Measurements from ENCODE around the gene ARPC1B.
"Not testable (repeated sequence)": the region's sequence is repeated elsewhere in the genome, so short reads cannot be mapped to it uniquely, and the experiment has no call there.

Gene ARPC1B

DNA sequence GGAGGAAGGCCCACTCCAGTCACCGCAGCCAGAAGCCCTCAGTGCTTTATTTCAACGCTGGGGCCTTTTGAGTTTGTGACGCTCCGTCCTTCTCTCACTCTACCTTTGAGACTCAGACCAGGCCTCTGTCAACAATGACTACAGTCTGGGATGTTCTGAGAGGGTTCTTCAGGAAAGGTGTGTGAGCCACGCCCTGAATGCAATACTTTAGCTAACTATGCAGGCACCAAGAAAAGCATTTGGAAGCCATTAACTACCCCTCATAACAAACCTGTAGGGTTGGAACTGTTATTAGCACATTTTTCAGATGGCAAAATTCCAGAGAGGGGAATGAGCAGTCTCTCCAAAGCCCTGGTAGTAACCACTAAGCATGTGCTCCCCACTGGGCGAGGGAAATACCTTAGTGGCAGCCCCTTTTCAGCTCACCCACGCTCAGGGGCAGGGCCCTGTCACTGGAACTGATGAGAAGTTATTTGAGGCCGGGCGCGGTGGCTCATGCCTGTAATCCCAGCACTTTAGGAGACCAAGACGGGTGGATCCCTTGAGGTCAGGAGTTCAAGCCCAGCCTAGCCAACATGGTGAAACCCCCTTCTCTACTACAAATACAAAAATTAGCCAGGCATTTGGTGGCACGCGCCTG is 5.7 kb upstream of the ARPC1B start:
- DNase-seq (ENCODE audit: low read depth) = no peak

DNA sequence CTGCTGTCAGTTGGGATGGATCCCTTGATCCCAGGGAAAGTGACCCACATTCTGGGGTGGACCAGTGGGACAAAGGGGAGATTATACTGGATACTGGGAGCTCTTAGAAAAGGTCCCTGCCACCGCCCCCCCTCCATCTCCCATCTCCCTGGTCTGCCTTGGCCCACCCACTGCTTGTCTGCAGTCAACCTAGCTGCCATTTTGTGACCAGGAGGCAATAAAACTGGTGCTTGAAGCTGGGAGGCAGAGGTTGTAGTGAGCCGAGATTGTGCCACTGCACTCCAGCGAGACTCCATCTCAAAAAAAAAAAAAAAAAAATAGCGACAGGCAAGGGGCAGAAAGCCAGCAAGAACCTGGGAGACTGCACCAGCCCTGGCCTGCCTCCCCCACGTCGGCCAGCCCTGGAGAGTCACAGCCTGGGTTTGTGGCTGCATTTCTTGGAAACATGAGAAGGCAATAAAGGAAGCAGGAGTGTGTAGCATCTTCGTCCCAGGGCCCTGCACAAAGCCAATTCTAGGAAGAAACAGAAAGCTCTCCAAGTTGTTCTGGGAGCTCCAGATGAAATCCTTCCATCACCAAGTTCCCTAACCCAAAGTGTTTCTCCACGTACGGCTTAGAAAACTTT is 4.7 kb upstream of the ARPC1B start:
- no peak for DNase-seq (ENCODE audit: low read depth)

DNA sequence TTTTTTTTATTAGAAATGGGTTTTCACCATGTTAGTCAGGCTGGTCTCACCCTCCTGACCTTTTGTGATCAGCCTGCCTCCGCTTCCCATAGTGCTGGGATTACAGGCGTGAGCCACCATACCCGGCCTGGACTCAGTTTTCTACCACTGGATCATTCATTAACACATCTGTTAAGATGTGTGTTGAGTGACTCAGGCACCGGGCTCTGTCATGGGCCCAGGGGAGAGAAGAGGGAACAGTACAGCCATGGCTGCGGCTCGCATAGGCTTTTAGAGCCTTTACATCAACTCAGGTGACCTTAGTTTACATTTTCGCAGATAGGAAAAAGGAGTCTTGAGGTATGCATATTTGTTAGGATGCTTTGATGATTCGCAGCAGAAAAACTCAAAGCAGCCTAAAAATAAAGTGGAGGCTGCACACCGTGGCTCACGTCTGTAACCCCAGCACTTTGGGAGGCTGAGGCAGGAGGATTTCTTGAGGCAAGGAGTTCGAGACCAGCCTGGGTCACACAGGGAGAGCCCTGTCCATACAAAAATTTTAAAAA is 3.1 kb upstream of the ARPC1B start:
- DNase-seq (ENCODE audit: low read depth) = no peak

DNA sequence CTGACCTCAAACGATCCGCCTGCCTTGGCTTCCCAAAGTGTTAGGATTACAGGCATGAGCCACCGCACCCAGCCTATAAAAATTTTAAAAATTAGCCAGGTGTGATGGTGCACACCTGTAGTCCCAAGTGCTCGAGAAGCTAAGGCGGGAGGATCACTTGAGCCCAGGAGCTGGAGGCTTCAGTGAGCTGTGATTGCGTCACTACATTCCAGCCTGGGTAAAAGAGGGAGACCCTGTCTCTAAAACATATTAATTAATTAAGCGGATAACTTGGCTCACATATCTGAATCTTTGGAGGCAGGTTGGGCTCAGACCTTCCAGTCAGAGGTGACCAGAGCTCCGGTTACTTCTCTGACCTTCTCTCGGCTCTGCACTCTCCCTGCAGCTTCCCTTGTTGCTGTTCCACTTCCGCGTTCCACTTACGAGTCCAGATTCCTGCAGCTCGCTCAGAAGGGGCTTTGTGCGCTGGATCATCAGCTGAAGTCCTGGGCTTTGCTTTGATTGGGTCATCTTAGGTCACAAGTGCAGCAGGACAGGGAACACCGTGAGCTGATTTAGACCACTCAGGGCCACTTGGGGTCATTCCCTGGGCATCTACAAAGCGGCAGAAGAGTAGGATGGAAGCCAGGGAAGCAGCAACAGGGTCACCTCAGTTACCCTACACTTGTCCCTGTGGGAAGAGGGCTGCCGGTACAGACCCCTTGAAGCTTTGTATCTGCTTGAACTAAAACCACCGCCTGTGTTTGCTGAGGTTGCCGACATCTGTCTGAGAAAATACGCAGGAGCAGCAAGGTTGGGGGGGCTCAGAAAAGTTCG is 2.0 kb upstream of the ARPC1B start:
- DNase-seq (ENCODE audit: low read depth) = no peak

DNA sequence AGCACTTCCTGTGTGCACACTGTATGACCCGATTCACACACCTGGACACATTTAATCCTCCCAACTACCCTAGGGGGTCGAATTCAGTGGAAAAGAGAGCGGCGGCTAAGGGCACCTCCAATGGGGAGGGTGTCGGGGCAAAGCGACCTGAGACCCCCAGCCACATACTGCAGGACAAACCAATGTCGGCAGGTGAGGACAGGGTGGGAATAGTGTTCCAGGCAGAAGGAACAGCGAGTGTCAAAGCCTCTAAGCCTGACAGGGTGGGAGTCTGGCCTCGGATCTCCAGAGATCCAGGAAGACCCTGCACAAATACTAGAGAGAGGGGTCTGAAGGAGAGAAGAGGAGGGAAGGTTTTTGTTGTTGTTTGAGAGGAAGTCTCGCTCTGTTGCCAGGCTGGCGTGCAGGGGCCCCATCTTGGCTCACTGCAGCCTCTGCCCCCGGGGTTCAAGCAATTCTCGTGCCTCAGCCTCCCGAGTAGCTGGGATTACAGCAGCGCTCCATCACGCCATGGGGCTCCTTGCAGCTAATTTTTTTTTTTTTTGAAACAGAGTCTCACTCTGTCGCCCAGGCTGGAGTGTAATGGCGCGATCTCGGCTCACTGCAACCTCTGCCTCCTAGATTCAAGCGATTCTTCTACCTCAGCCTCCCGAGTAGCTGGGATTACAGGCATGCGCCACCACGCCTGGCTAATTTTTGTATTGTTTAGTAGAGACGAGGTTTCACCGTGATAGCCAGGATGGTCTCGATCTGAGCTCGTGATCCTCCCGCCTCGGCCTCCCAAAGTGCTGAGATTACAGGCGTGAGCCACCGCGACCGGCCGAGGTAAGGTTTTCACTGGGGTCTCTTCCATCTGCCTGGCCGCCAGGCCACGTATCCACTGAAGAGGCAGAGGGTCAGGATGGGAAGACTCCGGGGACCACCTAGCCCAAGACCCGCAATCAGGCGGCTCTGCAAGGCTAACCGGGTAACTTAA is 1.2 kb upstream of the ARPC1B start:
- DNase-seq (ENCODE audit: low read depth) = no peak

DNA sequence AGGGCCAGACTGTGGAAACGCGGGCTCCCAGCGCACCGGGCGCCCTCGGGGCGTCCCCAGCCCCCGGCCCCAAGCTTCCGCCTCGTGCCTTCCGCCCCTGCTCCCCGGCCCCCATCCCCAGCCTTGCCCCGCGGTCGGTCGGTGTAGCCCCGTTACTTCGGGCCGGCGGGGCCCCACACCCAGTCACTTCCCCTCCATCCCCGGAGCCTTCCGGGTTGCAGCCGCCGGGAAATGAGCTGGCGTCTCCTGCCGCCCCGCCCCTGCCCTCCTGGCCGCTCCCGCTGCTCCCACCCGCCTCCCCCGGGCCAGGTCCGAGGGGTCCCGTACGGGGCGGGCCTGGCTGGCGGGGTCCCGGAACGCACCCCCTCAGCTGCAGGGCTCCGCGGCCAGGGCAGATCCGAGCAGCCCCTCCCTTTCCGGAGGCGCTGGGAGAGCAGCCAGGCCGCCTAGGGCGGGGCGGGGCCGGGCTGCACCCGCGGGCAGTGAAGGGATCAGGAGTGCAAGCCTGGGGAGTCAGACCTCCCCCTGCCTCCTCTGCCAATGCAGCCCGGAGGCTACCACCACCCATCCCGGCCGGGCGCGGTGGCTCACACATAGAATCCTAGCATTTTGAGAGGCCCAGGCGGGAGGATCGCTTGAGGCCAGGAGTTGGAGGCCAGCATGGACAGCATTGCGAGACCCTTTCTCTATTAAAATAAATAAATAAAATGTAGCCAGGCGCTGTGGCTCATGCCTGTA is 709 bp downstream of the ARPC1B start:
- DNase-seq (ENCODE audit: low read depth) = no peak

DNA sequence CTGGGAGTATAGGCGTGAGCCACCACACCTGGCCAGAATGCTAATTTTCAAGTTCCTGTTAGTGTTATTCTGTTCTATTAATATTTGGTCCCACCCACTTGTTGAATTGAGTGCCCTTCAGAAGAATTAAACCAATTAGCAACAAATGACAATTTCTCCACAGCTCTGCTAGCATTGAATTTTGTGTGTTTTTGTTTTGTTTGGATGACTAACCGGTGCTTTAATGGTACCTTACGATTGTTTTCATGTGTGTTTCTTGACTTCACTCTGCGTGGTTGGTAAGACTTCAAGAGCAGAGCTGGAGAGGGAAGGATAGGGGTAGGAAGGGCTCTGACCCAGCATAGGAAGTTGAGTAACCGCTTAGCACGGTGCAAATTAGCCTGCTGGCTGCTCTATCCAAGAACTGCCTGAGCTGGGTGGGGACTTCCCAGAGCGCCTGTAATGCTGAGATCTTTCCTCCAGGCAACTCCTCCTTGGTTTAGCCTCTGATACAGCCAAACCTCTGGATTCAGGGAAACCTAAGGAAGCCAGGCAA is 4.6 kb downstream of the ARPC1B start:
- no peak for DNase-seq (ENCODE audit: low read depth)

DNA sequence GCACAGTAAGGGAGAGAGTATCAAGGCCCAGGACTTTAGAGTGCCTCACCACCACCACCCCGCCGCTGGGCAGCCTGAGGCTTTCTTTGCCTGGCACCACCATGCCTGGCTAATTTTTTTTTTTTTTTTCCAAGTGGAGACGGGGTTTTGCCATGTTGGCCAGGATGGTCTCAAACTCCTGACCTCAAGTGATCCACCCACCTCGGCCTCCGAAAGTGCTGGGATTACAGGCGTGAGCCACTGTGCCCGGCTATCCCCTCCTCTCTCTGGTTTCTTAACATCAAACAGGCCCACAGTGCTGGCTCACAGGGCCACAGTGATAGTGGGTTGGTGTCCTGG is 5.1 kb downstream of the ARPC1B start:
- not testable (repeated sequence) for DNase-seq (ENCODE audit: low read depth)

DNA sequence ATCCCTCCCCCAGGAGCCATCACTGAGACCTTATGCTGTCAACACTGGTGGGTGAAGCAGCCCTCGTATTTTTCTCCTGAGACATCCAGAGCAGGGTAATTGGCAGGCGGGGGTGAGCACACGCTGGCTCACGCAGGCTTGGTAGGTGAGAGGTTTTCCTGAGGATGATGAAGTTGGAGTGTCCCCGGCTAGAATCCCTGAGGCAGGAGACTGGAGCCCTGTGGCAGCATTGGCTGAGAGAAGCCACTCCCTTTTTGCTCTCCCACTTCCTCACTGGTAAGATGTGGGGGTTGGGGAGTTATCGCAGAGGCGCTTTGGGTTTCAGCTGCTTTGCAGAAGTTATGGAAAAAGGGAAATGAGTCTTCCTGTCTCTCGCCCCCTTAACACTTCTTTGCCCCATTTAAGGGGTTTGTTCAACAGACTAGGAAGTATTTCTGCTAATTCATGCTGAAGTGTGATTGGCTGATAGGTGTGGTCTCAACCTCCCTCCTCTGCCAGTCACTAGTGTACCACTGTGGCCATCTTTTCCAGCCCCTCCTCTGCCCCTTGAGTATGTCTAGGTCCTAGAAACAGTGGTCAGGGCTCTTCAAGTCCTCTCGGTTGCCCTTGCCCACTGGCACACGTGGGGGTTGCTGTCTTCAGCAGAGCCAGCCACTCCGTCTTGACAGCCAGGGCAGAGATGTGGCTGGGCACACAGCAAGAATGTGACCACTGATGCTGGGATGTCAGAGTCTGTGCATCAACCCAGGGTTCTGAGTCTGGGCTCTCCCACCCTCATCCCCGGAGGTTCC is 5.7 kb downstream of the ARPC1B start:
- DNase-seq (ENCODE audit: low read depth) = no peak

DNA sequence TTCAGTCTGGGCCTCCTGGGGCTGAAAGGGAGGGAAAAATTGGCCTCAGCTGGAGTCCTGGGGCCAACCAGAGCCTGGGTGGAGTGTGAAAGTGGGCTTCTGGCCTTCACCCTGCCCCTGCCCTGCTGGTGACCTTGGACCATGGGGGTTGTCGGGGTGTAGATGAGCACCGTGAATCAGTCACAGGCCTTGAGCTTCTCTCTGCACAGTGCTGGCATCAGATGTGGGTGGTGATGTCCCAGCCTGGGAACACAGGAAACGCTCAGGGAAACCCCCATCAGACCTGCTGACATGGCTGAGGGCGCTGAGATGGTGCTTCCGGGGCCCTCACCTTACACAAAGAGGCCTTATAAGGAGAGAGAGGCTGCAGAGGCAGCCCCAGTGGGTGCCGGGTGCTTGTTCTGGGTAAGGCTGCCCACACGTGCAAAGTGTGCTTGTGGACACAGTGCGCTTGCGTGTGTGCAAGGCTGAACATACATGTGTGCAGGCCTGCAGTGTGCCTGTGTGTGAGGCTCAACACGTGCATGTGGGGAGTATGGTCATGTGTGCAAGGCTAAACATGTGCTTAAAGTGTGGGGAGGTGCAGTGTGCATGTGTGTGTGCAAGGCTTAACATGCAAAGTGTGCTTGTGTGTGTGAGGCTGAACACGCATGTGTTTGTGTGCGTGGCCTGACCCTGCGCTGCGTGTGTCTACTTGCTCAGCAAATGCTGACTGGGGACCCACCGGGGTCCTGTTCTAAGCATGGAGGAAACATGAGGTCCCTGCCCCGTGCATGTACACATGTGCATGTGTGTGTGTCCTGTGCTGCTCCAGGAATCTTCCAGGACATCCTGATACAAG is 6.5 kb downstream of the ARPC1B start:
- DNase-seq (ENCODE audit: low read depth) = peak; percentile 82

DNA sequence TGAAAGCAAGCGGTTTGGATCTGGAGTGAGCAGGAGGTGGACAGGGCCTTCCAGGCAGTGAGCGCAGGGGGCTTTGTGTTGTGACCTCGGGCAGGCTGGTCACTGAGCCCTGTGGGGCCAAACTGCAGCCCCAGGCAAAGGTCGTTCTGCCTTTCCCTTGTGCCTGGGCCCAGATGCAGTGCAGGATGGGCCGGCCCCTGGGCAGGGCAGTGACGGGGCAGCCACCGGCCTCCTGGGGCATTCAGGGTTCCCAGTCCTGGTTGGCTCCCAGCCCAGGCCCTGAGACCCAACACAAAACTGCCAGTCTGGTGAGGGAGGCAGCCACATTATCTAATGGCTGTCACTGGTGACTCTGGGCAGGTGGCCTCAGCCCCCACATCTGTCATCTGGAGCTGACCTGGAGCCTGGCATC is 7.1 kb downstream of the ARPC1B start:
- no peak for DNase-seq (ENCODE audit: low read depth)

DNA sequence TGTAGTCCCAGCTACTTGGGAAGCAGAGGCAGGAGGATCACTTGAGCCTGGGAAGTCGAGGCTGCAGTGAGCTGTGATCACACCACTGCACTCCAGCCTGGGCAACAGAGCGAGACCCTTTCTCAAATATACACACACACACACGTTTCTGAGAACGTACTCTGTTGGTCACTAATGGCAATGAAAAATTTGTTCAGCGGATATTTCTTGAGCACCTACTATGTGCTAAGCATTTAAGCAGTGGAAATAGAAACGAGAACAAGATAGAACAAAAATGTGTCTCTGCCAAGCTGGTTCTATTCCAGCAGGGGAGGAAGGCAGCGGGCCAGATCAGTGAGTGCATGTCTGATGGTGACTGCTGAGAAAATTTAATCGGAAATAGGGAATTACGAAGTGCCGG is 8.7 kb downstream of the ARPC1B start:
- no peak for DNase-seq (ENCODE audit: low read depth)

DNA sequence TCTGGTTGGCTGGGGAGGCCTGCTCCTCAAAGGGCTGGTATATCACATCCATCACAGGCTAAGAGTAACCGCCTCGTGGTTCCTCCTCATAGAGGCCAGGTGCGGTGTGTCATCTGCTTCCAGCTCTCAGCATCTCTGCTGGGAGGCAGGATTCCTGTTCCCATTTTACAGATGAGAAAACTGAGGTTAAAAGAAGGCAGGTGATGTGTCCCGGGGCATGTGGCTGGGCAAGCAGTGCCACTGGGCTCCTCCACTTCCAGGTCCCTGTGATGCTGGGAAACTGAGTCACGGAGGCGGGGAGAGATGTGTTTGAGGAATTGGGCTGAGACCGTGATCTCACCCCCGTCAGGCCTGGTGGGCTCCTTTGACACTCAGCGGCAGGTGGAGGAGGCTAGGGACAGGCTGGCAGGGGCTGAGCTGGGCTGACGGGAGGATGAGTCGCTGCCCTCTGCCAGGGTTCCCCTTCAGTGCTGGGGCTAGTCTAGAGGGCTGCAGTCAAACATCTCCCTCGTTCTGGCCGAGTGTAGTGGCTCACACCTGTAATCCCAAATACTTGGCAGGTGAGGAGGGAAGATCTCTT is 9.4 kb downstream of the ARPC1B start:
- DNase-seq (ENCODE audit: low read depth) = no peak

DNA sequence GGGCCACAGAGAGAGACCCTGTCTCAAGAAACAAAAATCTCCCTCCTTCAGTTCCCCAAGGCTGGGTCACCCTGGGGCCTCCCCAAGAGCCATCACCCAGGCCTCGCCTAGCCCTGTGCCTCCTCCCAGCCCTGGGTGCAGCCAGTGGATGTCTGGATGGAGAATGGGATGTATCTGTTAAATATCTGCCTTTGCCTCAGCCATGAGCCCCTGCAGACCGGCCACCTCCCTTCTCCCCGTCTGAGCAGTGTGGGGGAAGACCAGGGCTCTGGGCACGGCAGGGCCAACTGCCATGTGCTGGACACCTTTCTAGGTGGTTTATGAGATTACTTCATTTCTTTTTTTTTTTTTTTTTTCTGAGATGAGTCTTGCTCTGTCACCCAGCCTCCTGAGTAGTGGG is 10.0 kb downstream of the ARPC1B start:
- no peak for DNase-seq (ENCODE audit: low read depth)

DNA sequence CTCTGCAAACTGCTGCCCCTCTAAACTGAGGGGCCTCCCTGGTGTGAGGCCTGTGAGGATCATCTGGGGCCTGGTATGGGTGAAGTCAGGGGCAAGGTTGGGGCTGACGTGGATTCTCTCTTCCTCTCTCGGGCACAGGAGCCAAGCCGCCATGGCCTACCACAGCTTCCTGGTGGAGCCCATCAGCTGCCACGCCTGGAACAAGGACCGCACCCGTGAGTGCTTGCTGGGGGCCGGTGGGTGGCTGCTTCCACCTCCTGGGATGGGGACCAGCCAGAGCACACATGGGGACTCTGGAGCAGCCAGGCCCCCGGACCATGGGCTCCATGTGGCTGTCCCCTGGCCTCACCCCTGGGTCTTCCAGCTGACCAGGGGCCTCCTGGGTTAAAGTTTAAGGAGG is 11.0 kb downstream of the ARPC1B start:
- DNase-seq (ENCODE audit: low read depth) = no peak

DNA sequence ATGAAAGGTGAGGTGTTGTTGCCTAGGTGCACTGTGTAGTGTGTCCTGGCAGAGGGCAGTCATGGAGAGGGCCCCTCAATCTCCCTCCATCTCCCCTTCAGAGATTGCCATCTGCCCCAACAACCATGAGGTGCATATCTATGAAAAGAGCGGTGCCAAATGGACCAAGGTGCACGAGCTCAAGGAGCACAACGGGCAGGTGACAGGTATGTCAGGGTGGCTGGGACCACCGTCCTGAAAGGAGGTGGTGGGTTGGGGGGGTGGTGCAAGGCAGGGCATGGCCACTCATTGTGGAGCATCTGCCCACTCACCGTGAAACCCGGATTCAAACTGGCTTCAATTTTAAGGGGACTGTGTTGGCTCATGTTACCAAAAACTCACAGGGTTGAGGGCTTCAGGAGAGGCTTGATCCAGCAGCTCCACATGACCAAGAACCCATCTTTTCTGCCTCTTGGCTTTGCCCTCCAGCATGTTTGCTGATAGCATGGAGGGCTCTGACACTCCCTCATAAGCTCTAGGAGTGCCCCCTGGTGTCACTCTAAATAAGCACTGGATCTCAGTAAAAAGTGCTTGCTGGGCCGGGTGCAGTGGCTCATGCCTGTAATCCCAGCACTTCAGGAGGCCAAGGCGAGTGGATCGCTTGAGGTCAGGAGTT is 12.2 kb downstream of the ARPC1B start:
- no peak for DNase-seq (ENCODE audit: low read depth)

DNA sequence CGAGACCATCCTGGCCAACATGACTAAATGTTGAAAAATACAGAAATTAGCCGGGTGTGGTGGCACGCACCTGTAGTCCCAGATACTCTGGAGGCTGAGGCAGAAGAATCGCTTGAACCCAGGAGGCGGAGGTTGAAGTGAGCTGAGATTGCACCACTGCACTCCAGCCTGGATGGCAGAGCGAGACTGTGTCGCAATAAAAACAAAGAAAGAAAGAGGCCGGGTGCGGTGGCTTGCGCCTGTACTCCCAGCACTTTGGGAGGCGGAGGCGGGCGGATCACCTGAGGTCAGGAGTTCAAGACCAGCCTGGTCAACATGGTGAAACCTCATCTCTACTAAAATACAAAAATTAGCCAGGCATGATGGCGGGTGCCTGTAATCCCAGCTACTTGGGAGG is 12.7 kb downstream of the ARPC1B start:
- not testable (repeated sequence) for DNase-seq (ENCODE audit: low read depth)

DNA sequence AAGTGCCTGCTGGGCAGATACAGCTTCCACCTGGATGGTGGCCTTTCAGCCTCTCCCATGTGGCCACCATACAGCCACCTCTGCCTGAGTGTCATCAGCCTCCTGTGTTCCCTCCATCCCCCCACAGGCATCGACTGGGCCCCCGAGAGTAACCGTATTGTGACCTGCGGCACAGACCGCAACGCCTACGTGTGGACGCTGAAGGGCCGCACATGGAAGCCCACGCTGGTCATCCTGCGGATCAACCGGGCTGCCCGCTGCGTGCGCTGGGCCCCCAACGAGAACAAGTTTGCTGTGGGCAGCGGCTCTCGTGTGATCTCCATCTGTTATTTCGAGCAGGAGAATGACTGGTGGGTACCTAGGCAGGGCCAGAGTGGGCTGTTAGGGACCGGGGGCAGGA is 13.4 kb downstream of the ARPC1B start:
- no peak for DNase-seq (ENCODE audit: low read depth)
